ENCODE data around the gene SMARCA2. TPM values are rescaled to one million over a fixed set of nuclear protein-coding genes. Genes with fewer than 3 reads are reported as not detected.

SMARCA2 gene
- total and polyA plus RNA-seq, 4 donors: 18.8 to 67.0 (median 41.1) TPM

DNA sequence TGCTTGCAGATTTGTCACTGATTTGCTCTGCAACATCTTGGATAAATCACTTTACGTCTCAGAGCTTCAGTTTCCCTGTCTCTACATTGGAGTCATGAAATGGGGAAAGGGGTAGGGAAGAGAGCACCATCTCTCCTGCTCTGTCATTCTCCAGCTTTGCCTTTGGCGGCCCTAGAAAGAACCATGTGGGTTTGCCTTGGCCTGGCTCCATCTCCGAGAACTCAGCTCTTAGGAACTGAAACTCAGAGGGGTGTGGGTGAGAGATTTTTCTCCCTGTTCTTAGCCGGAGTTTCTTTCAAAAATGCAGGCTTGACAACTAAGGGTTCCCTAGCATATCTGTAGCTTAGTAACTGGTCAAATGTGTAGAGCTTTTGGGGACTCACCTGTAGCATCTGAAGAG lies 123.5 kb downstream of the SMARCA2 start:
- 91% methylated on average over 4 of the region's 4 CpGs for whole genome bisulfite sequencing
- Histone ChIP-seq H3K4me3 (ENCODE audit: low read depth in 1 of 3, low read length in 3 of 3) (no peak overlapping the region), H3K4me1 (ENCODE audit: control insufficient read depth in 4 of 4, insufficient read depth in 4 of 4, low read length in 3 of 4) (no peaks in the 10 kb centered on the region), H3K9ac (ENCODE audit: low read depth in 1 of 2, low read length in 2 of 2) (no peak overlapping the region), H3K9me3 (ENCODE audit: control insufficient read depth in 4 of 4, low read length in 3 of 4) (no peaks in the 10 kb centered on the region), H3K27me3 (ENCODE audit: control insufficient read depth in 4 of 4, insufficient read depth in 4 of 4, low read length in 3 of 4) (no peaks in the 10 kb centered on the region), H3K36me3 (ENCODE audit: control insufficient read depth in 4 of 4, insufficient read depth in 3 of 4, low read depth in 1 of 4, low read length in 3 of 4) (peaks cover 0 to 16% (median 8%) of the 10 kb centered on the region in 4 donors), H3K27ac (ENCODE audit: low read depth in 1 of 2, low read length in 2 of 2) (no peak overlapping the region)
- TF ChIP-seq JUND (IDR thresholded peaks at IDR 0.05) (no peak), FOXA2 (IDR thresholded peaks at IDR 0.05) (no peak), EGR1 (IDR thresholded peaks at IDR 0.05; ENCODE audit: low read depth in 2 of 2) (no peak), HNF4A (conservative IDR thresholded peaks at IDR 0.05) (no peak), FOXA1 (IDR thresholded peaks at IDR 0.05) (no peak), YY1 (IDR thresholded peaks at IDR 0.05) (no peak), SP1 (IDR thresholded peaks at IDR 0.05) (no peak), GABPA (IDR thresholded peaks at IDR 0.05 in 1 of 2, conservative IDR thresholded peaks at IDR 0.05 in 1 of 2) (no peak), RAD21 (IDR thresholded peaks at IDR 0.05) (no peak), RXRA (IDR thresholded peaks at IDR 0.05) (no peak)
- TF ChIP-seq, protein P1, sequence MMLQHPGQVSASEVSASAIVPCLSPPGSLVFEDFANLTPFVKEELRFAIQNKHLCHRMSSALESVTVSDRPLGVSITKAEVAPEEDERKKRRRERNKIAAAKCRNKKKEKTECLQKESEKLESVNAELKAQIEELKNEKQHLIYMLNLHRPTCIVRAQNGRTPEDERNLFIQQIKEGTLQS (IDR thresholded peaks at IDR 0.05): no peak
- TF ChIP-seq, protein P2, sequence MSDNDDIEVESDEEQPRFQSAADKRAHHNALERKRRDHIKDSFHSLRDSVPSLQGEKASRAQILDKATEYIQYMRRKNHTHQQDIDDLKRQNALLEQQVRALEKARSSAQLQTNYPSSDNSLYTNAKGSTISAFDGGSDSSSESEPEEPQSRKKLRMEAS (IDR thresholded peaks at IDR 0.05): no peak
- TF ChIP-seq, protein P3, sequence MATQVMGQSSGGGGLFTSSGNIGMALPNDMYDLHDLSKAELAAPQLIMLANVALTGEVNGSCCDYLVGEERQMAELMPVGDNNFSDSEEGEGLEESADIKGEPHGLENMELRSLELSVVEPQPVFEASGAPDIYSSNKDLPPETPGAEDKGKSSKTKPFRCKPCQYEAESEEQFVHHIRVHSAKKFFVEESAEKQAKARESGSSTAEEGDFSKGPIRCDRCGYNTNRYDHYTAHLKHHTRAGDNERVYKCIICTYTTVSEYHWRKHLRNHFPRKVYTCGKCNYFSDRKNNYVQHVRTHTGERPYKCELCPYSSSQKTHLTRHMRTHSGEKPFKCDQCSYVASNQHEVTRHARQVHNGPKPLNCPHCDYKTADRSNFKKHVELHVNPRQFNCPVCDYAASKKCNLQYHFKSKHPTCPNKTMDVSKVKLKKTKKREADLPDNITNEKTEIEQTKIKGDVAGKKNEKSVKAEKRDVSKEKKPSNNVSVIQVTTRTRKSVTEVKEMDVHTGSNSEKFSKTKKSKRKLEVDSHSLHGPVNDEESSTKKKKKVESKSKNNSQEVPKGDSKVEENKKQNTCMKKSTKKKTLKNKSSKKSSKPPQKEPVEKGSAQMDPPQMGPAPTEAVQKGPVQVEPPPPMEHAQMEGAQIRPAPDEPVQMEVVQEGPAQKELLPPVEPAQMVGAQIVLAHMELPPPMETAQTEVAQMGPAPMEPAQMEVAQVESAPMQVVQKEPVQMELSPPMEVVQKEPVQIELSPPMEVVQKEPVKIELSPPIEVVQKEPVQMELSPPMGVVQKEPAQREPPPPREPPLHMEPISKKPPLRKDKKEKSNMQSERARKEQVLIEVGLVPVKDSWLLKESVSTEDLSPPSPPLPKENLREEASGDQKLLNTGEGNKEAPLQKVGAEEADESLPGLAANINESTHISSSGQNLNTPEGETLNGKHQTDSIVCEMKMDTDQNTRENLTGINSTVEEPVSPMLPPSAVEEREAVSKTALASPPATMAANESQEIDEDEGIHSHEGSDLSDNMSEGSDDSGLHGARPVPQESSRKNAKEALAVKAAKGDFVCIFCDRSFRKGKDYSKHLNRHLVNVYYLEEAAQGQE (IDR thresholded peaks at IDR 0.05): no peak
- TF ChIP-seq, protein P4, sequence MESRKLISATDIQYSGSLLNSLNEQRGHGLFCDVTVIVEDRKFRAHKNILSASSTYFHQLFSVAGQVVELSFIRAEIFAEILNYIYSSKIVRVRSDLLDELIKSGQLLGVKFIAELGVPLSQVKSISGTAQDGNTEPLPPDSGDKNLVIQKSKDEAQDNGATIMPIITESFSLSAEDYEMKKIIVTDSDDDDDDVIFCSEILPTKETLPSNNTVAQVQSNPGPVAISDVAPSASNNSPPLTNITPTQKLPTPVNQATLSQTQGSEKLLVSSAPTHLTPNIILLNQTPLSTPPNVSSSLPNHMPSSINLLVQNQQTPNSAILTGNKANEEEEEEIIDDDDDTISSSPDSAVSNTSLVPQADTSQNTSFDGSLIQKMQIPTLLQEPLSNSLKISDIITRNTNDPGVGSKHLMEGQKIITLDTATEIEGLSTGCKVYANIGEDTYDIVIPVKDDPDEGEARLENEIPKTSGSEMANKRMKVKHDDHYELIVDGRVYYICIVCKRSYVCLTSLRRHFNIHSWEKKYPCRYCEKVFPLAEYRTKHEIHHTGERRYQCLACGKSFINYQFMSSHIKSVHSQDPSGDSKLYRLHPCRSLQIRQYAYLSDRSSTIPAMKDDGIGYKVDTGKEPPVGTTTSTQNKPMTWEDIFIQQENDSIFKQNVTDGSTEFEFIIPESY (IDR thresholded peaks at IDR 0.05): no peak
- DNase-seq (ENCODE audit: low spot score): no peak

DNA sequence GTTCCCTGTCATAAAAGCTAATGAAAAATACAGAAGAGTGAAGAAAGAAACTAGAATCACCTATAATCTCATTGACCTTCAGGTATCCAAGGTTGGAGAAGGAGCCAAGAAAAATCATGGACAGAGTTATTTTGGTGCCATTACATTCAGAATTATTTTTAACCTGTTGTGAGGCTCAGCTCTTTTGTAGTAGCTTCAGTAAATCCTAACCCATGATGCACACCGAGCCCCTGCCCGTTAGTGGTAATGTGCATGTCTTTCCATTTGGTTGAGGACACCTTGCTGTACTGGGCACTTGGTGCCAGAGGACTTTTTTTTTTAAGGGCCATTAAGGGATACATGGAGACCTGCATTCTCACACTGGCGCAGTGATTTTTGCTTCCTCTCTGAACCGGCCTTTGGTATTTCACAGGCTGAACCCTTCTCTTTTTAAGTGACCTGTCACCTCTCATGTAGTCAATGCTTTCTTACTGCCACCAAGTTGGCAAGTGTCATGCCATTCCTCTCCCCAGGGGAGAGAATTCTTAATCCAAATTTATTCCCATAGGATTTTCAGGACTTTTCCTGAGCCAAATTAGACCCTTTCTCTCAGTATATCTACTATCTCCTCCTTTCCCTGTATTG lies 125.6 kb downstream of the SMARCA2 start:
- peaks cover 0 to 13% (median 6%) of the 10 kb centered on the region in 4 donors for H3K36me3 ChIP-seq (ENCODE audit: control insufficient read depth in 4 of 4, insufficient read depth in 3 of 4, low read depth in 1 of 4, low read length in 3 of 4)
- no peak for DNase-seq (ENCODE audit: low spot score)
- H3K9ac ChIP-seq (ENCODE audit: low read depth in 1 of 2, low read length in 2 of 2): no peak overlapping the region

More for the DNA sequence above, 125.6 kb downstream of the SMARCA2 start:
- TF ChIP-seq, protein P3 (IDR thresholded peaks at IDR 0.05): no peak
- no peak for TF ChIP-seq FOXA2 (IDR thresholded peaks at IDR 0.05)
- no peak for TF ChIP-seq YY1 (IDR thresholded peaks at IDR 0.05)
- TF ChIP-seq SP1 (IDR thresholded peaks at IDR 0.05): no peak
- TF ChIP-seq GABPA (IDR thresholded peaks at IDR 0.05 in 1 of 2, conservative IDR thresholded peaks at IDR 0.05 in 1 of 2): no peak
- TF ChIP-seq, protein P1 (IDR thresholded peaks at IDR 0.05): no peak
- TF ChIP-seq JUND (IDR thresholded peaks at IDR 0.05): no peak
- no peak for TF ChIP-seq RXRA (IDR thresholded peaks at IDR 0.05)
- TF ChIP-seq, protein P2 (IDR thresholded peaks at IDR 0.05): no peak
- no peak for TF ChIP-seq NR2F2 (IDR thresholded peaks at IDR 0.05)
- TF ChIP-seq HNF4A (conservative IDR thresholded peaks at IDR 0.05): no peak
- TF ChIP-seq, protein P4 (IDR thresholded peaks at IDR 0.05): no peak
- no peak for TF ChIP-seq EGR1 (IDR thresholded peaks at IDR 0.05; ENCODE audit: low read depth in 2 of 2)
- no peak for TF ChIP-seq TAF1 (conservative IDR thresholded peaks at IDR 0.05)
- TF ChIP-seq FOXA1 (IDR thresholded peaks at IDR 0.05): no peak
- WGBS: 97% methylated on average over 4 of the region's 4 CpGs
- no peak overlapping the region for H3K4me3 ChIP-seq (ENCODE audit: low read depth in 1 of 3, low read length in 3 of 3)
- no peaks in the 10 kb centered on the region for H3K9me3 ChIP-seq (ENCODE audit: control insufficient read depth in 4 of 4, low read length in 3 of 4)
- H3K27me3 ChIP-seq (ENCODE audit: control insufficient read depth in 4 of 4, insufficient read depth in 4 of 4, low read length in 3 of 4): no peaks in the 10 kb centered on the region
- no peak overlapping the region for H3K27ac ChIP-seq (ENCODE audit: low read depth in 1 of 2, low read length in 2 of 2)
- no peaks in the 10 kb centered on the region for H3K4me1 ChIP-seq (ENCODE audit: control insufficient read depth in 4 of 4, insufficient read depth in 4 of 4, low read length in 3 of 4)

All from liver (tissue), 9 donors.